Adrenal gland (tissue), 5 donors: Measurements from ENCODE around the gene TNIK.

ENCODE experiments used
- POLR2A ChIP-seq, 2 donors: fragments of 450-650 bp; IDR thresholded peaks; one replicate each; pipeline ENCODE4 v1.6.1; 2017; ENCODE audit warnings: antibody characterized with exemption in 2 of 2, mild to moderate bottlenecking in 2 of 2, moderate library complexity in 1 of 2
- TF ChIP-seq, protein P1 (sequence below), 6 experiments: fragments of 450-650 bp in 4 of 6; fragments of 200-600 bp in 2 of 6; sonication (generic) in 1 of 6; IDR thresholded peaks; 1 replicate in 5 of 6; 2 replicates in 1 of 6; pipeline versions ENCODE4 v1.5.1 to v1.8.0; 2016 to 2021; ENCODE audit warnings: antibody characterized with exemption in 6 of 6, mild to moderate bottlenecking in 2 of 6, moderate library complexity in 1 of 6
- donor health status: DM: no; HTN: no; CAD: no.

DNA sequence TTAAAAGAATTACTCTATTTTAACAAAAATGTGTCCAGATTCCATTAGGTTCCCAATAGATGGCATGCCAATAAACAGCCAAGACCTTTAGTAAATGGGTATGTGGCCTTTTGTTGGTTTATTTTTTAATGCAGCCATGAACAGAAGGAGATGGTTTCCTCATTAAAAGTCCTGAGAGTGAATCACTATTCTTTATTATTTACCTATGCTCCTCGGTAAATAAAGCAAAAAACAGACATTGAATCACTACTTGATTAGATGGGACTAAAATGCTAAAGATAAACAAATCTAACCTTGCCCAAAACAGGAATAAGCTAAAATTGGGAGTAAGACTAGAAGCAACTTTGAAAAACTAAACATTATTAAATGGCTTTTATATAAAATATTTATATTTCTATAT, 94.2 kb downstream of the TNIK start:
- TF ChIP-seq, protein P1, sequence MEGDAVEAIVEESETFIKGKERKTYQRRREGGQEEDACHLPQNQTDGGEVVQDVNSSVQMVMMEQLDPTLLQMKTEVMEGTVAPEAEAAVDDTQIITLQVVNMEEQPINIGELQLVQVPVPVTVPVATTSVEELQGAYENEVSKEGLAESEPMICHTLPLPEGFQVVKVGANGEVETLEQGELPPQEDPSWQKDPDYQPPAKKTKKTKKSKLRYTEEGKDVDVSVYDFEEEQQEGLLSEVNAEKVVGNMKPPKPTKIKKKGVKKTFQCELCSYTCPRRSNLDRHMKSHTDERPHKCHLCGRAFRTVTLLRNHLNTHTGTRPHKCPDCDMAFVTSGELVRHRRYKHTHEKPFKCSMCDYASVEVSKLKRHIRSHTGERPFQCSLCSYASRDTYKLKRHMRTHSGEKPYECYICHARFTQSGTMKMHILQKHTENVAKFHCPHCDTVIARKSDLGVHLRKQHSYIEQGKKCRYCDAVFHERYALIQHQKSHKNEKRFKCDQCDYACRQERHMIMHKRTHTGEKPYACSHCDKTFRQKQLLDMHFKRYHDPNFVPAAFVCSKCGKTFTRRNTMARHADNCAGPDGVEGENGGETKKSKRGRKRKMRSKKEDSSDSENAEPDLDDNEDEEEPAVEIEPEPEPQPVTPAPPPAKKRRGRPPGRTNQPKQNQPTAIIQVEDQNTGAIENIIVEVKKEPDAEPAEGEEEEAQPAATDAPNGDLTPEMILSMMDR (IDR thresholded peaks at IDR 0.05), result no peak
- TF ChIP-seq POLR2A (IDR thresholded peaks at IDR 0.05), result no peak
